ENCODE results near the gene ORM2.
A peak's percentile ranks its signal among the peaks of the same experiment; 100 is the strongest.

The ORM2 gene

GRCh38 chr9:114289106-114289505 is 40.6 kb upstream of the ORM2 start:
- Histone ChIP-seq H2AFZ (no peak overlapping the region), H3K4me1 (no peaks in the 10 kb centered on the region), H3K9ac (no peak overlapping the region), H3K9me3 (ENCODE audit: control insufficient read depth, low read length) (no peaks in the 10 kb centered on the region), H3K27me3 (ENCODE audit: control insufficient read depth, insufficient read depth, low read length) (no peaks in the 10 kb centered on the region), H3K4me2 (ENCODE audit: low read length) (no peak overlapping the region), H3K79me2 (no peaks in the 10 kb centered on the region), H3K27ac (no peak overlapping the region), H3K4me3 (ENCODE audit: low read depth, low read length) (no peak overlapping the region), H3K36me3 (ENCODE audit: control insufficient read depth, insufficient read depth, low read length) (no peaks in the 10 kb centered on the region)
- no peak for TF ChIP-seq CTCF (IDR thresholded peaks at IDR 0.05)

GRCh38 chr9:114289571-114290481 is 39.8 kb upstream of the ORM2 start:
- H3K4me2 ChIP-seq (ENCODE audit: low read length), result no peak overlapping the region
- H3K9ac ChIP-seq, result no peak overlapping the region
- no peak overlapping the region for H3K27ac ChIP-seq
- no peaks in the 10 kb centered on the region for H3K9me3 ChIP-seq (ENCODE audit: control insufficient read depth, low read length)
- H3K79me2 ChIP-seq, result no peaks in the 10 kb centered on the region
- no peak overlapping the region for H3K4me3 ChIP-seq (ENCODE audit: low read depth, low read length)
- no peaks in the 10 kb centered on the region for H3K36me3 ChIP-seq (ENCODE audit: control insufficient read depth, insufficient read depth, low read length)
- no peak for TF ChIP-seq CTCF (IDR thresholded peaks at IDR 0.05)
- H3K27me3 ChIP-seq (ENCODE audit: control insufficient read depth, insufficient read depth, low read length), result no peaks in the 10 kb centered on the region
- no peak overlapping the region for H2AFZ ChIP-seq
- no peaks in the 10 kb centered on the region for H3K4me1 ChIP-seq

GRCh38 chr9:114290561-114290986 is 39.1 kb upstream of the ORM2 start:
- Histone ChIP-seq H2AFZ (no peak overlapping the region), H3K9me3 (ENCODE audit: control insufficient read depth, low read length) (no peaks in the 10 kb centered on the region), H3K4me2 (ENCODE audit: low read length) (no peak overlapping the region), H3K4me3 (ENCODE audit: low read depth, low read length) (no peak overlapping the region), H3K9ac (no peak overlapping the region), H3K36me3 (ENCODE audit: control insufficient read depth, insufficient read depth, low read length) (no peaks in the 10 kb centered on the region), H3K4me1 (no peaks in the 10 kb centered on the region), H3K27ac (no peak overlapping the region), H3K79me2 (no peaks in the 10 kb centered on the region), H3K27me3 (ENCODE audit: control insufficient read depth, insufficient read depth, low read length) (no peaks in the 10 kb centered on the region)
- TF ChIP-seq CTCF (IDR thresholded peaks at IDR 0.05), result no peak

GRCh38 chr9:114291064-114291474 is 38.6 kb upstream of the ORM2 start:
- H3K9ac ChIP-seq, result no peak overlapping the region
- no peak overlapping the region for H2AFZ ChIP-seq
- H3K4me3 ChIP-seq (ENCODE audit: low read depth, low read length), result no peak overlapping the region
- no peak overlapping the region for H3K4me2 ChIP-seq (ENCODE audit: low read length)
- TF ChIP-seq CTCF (IDR thresholded peaks at IDR 0.05), result peak; percentile 83
- H3K4me1 ChIP-seq, result no peaks in the 10 kb centered on the region
- H3K27ac ChIP-seq, result no peak overlapping the region
- H3K9me3 ChIP-seq (ENCODE audit: control insufficient read depth, low read length), result no peaks in the 10 kb centered on the region
- H3K79me2 ChIP-seq, result no peaks in the 10 kb centered on the region
- H3K36me3 ChIP-seq (ENCODE audit: control insufficient read depth, insufficient read depth, low read length), result no peaks in the 10 kb centered on the region
- H3K27me3 ChIP-seq (ENCODE audit: control insufficient read depth, insufficient read depth, low read length), result no peaks in the 10 kb centered on the region
